NCI-H526 (cell line): ENCODE measurements around the gene SYDE1.
"Not testable (repeated sequence)": the region's sequence is repeated elsewhere in the genome, so short reads cannot be mapped to it uniquely, and the experiment has no call there.

Experiments used
- DNase-seq, 2 experiments: peaks; one replicate each; lab custom pipeline; 2025; lab: John Stamatoyannopoulos, UW

SYDE1 gene, protein sequence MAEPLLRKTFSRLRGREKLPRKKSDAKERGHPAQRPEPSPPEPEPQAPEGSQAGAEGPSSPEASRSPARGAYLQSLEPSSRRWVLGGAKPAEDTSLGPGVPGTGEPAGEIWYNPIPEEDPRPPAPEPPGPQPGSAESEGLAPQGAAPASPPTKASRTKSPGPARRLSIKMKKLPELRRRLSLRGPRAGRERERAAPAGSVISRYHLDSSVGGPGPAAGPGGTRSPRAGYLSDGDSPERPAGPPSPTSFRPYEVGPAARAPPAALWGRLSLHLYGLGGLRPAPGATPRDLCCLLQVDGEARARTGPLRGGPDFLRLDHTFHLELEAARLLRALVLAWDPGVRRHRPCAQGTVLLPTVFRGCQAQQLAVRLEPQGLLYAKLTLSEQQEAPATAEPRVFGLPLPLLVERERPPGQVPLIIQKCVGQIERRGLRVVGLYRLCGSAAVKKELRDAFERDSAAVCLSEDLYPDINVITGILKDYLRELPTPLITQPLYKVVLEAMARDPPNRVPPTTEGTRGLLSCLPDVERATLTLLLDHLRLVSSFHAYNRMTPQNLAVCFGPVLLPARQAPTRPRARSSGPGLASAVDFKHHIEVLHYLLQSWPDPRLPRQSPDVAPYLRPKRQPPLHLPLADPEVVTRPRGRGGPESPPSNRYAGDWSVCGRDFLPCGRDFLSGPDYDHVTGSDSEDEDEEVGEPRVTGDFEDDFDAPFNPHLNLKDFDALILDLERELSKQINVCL

DNA sequence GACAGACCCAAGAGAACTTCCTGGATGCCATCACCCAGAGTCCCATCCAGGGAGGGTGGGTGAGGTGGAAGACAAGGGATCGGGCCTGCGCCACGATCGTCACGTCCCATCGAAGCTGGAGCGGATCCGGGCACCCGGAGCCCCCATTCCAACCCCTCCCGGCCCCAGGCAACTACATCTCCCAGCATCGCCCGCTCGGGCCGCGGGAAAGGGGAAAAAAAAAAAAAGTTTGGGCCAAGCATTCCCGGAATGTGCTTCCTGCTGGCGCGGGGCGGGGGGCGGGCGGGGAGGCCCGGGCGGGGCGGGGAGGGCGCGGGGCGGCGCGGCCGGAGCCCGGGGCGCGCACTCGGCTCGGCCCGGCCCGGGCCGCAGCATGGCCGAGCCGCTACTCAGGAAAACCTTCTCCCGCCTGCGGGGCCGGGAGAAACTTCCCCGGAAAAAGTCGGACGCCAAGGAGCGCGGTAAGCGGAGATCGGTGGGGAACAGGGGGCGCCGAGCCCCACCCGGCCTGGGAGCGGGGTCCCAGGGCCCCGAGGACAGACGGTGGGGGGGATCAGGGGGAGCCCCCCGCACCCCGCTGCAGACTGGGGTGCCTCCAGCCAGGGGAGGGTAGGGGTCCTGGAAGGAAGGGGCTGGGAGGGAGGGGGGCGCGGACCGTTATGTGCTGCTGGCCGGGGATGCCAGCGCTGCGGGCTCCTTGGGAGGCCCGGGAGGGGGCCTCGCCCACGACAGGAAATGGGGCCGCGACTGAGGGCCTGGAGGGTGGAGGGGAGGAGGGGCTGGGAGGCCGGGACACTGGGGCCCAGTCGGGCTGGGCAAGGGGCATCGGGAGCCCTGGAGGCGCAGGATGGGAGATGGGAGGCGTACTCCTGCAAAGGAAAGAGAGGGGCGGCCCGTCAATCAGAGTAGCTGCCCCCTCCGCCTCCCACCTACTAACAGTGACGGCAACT lies at the start of gene SYDE1:
Gene SYDE1 (plus strand): TSS at position 341 of the 950 bp plus-strand sequence. CDS start 33 bp downstream, at position 374.
- DNase-seq: no peak

DNA sequence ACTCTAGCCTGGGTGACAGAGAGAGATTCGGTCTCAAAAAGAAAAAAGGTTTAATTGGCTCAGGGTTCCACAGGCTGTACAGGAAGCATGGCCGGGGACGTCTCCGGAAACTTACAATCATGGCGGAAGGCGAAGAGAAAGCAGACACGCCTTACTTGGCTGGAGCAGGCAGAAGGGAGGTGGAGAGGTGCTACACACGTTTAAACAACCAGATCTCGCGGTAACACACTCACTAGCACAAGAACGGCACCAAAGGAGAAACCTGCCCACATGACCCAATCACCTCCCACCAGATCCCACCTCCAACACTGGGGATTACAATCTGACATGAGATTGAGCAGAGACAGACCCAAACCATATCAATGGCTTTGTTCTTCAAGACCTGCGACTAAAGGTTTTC lies 45.2 kb upstream of the SYDE1 start:
- DNase-seq: no peak

GRCh38 chr19:15070386-15070785 lies 36.8 kb upstream of the SYDE1 start:
- not testable (repeated sequence) for DNase-seq

DNA sequence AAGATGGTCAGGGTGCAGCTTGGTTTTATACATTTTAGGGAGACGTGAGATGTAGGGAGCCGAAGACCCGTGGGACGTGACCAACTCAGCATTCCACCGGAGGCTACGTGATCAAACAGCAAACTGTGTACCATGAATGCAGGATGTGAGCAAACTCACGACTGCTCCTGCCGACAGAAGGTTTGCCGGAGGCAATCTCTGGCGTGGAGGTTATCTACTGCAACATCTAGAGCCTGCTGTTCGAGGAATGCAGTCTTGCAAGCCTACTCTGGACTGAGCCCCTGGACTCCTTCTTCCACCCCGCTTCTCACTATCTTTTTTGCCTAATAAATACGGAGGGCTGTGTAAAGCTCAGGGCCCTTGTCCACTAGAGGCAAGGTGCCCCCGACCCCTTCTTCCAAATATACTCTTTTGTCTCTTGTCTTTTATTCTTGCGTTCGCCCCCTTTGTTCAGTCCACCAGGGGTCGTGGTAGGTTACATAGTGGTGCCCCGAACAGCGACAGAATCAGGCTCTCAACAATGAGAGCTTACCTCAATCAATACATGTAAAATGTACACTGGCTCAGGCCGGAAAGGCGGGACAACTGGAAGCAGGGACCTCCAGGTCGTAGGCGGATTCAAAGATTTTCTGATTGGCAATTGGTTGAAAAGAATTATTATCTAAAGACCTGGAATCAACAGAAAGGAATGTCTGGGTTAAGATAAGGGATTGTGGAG lies 34.1 kb upstream of the SYDE1 start:
- DNase-seq: no peak

DNA sequence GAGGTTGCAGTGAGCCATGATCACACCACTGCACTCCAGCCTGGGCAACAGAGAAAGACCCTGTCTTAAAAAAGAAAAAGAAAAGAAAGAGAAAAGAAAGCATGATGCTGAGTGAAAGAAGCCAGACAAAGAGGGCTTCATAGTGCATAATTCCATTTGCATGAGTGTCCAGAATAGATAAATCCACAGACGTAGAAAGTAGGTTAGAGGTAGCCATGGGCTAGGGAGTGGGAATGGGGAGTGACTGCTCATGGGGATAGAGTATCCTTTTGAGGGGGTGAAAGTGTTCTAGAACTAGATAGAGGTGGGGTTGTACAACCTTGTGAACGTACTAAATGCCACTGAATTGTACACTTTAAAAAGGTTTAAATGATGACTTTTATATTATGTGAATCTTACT lies 32.8 kb upstream of the SYDE1 start:
- DNase-seq: no peak

- no peak for DNase-seq
Observed at GRCh38 chr19:15075806-15076205, 31.4 kb upstream of the SYDE1 start.

DNA sequence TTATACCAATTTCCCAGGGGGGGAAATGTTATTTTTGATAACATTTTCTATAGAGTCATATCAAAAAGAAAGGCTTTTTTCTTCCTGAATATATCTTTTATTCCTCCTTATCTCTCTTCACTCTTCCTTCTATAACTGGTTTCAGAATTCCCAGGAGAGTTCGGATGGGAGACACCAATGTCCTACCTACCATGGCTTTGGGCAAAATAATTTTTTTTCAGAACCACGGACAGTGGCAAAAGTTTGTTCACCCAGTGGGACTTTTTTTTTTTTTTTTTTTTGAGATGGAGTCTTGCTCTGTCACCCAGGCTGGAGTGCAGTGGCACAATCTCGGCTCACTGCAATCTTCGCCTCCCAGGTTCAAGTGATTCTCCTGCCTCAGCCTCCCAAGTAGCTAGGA lies 27.2 kb upstream of the SYDE1 start:
- DNase-seq: not testable (repeated sequence)

DNA sequence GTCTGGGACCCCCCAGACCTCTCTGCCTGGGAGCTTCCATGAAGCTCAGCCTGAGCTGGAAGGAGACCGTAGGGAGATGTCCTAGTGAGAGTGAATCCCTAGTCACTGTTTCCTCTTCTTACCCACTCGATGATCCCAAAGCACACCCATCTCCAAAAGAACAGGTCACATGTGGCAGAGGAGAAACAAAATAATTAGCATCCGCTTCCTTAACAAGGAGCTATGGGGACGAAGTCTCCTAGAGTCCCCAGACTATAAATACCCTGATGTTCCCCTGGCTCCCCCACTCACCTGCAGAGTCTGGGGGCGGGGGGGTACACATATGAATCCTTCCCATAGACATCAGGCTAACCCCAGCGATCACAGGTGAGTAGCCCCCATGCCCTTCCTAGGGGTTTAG lies 25.3 kb upstream of the SYDE1 start, which contains the start of gene OR1I1:
Gene OR1I1 (plus strand): TSS at position 301 of the 400 bp plus-strand sequence. CDS start 4,855 bp downstream, outside the sequence.
- DNase-seq: no peak

- DNase-seq: no peak
Observed at GRCh38 chr19:15087182-15087581, 20.0 kb upstream of the SYDE1 start.

- peak in 1 of 2 experiments; percentile 40 for DNase-seq
Observed at GRCh38 chr19:15091918-15092753, 15.1 kb upstream of the SYDE1 start.

- no peak for DNase-seq
Observed at GRCh38 chr19:15093001-15093400, 14.2 kb upstream of the SYDE1 start.

- no peak for DNase-seq
Observed at GRCh38 chr19:15096223-15096622, 11.0 kb upstream of the SYDE1 start.

GRCh38 chr19:15097980-15098379 lies 9.2 kb upstream of the SYDE1 start:
- DNase-seq: not testable (repeated sequence)

DNA sequence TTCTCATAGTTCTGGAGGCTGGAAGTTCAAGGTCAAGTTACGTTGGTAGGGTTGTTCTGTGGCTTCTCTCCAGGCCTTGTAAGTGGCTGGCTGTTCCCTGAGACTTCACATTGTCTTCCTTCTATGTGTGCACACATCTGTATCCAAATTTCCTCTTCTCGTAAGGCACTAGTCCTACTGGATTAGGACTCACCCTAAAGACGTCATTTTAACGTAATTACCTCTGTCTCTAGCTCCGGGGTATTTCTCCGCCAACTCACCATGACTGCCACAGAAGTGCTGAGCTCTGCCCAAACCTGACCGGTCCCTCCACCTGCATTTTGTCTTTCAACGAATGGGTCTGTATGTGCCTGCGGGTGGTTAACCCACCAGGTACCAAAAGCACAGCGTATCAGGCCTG lies 8.7 kb upstream of the SYDE1 start:
- no peak for DNase-seq

- no peak for DNase-seq
Observed at GRCh38 chr19:15099017-15099582, 8.1 kb upstream of the SYDE1 start.

- peak in 1 of 2 experiments; percentile 34 for DNase-seq
Observed at GRCh38 chr19:15101479-15102082, 5.6 kb upstream of the SYDE1 start.

- no peak for DNase-seq
Observed at GRCh38 chr19:15104003-15104402, 3.2 kb upstream of the SYDE1 start.

- DNase-seq: no peak
Observed at GRCh38 chr19:15104411-15104810, 2.8 kb upstream of the SYDE1 start.

- no peak for DNase-seq
Observed at GRCh38 chr19:15105044-15105443, 2.2 kb upstream of the SYDE1 start.
